Astrocyte (in vitro differentiated cells and primary cell): Measurements from ENCODE around the gene ING5. TPM values are rescaled to one million over a fixed set of nuclear protein-coding genes. Genes with fewer than 3 reads are reported as not detected.

ENCODE experiments used
- DNase-seq: peaks from one replicate; pipeline ENCODE4 v3.0.0-alpha.2; 2010; ENCODE audit warnings: low read depth
- FAIRE-seq: peaks from 2 replicates; lab custom pipeline; 2011; peaks lifted over from hg19 to GRCh38; lab: Jason Lieb, UNC
- H2AFZ ChIP-seq: 2 replicates; pipeline ENCODE4 v1.6.0; 2012; ENCODE audit warnings: low read depth, low read length, inconsistent platforms
- H3K27ac ChIP-seq: 2 replicates; pipeline ENCODE4 v1.5.1; 2011; ENCODE audit warnings: low read depth, low read length, inconsistent platforms
- H3K27me3 ChIP-seq: 2 replicates; pipeline ENCODE4 v1.6.0; 2011; ENCODE audit warnings: low read length, inconsistent platforms; ENCODE audit not compliant: insufficient read depth
- H3K36me3 ChIP-seq: 2 replicates; pipeline ENCODE4 v1.5.1; 2011; ENCODE audit warnings: low read length, inconsistent platforms; ENCODE audit not compliant: insufficient read depth
- H3K4me1 ChIP-seq: 2 replicates; pipeline ENCODE4 v1.5.1; 2011; ENCODE audit warnings: low read length, inconsistent platforms; ENCODE audit not compliant: insufficient read depth
- H3K4me2 ChIP-seq: 2 replicates; pipeline ENCODE4 v1.6.0; 2012; ENCODE audit warnings: low read length, inconsistent platforms
- H3K4me3 ChIP-seq: 2 replicates; pipeline ENCODE4 v1.5.1; 2011; ENCODE audit warnings: low read depth, mild to moderate bottlenecking, low read length, inconsistent platforms; ENCODE audit not compliant: insufficient read depth
- H3K79me2 ChIP-seq: 2 replicates; pipeline ENCODE4 v1.6.0; 2012; ENCODE audit warnings: mild to moderate bottlenecking, low read length, inconsistent platforms; ENCODE audit not compliant: insufficient read depth
- H3K9ac ChIP-seq: 2 replicates; pipeline ENCODE4 v1.6.0; 2012; ENCODE audit warnings: mild to moderate bottlenecking, low read length, inconsistent platforms
- H3K9me3 ChIP-seq: 2 replicates; pipeline ENCODE4 v1.5.1; 2012; ENCODE audit warnings: low read depth, mild to moderate bottlenecking, low read length, inconsistent platforms; ENCODE audit not compliant: insufficient read depth
- H4K20me1 ChIP-seq: 2 replicates; pipeline ENCODE4 v1.6.0; 2012; ENCODE audit warnings: low read length, inconsistent platforms; ENCODE audit not compliant: insufficient read depth
- H3K27ac Mint-ChIP-seq: one replicate; pipeline ENCODE4 v1.8.0; 2021; ENCODE audit warnings: mild to moderate bottlenecking, mixed read lengths; ENCODE audit not compliant: unreplicated experiment
- H3K27me3 Mint-ChIP-seq: one replicate; pipeline ENCODE4 v1.8.0; 2021; ENCODE audit warnings: low read depth, mixed read lengths; ENCODE audit not compliant: unreplicated experiment
- H3K36me3 Mint-ChIP-seq: one replicate; pipeline ENCODE4 v1.8.0; 2021; ENCODE audit warnings: low read depth, mixed read lengths; ENCODE audit not compliant: unreplicated experiment
- H3K4me1 Mint-ChIP-seq: one replicate; pipeline ENCODE4 v1.8.0; 2021; ENCODE audit warnings: low read depth, mixed read lengths; ENCODE audit not compliant: unreplicated experiment
- H3K4me3 Mint-ChIP-seq: one replicate; pipeline ENCODE4 v1.8.0; 2021; ENCODE audit warnings: mild to moderate bottlenecking, moderate library complexity, mixed read lengths; ENCODE audit not compliant: unreplicated experiment
- H3K9me3 Mint-ChIP-seq: one replicate; pipeline ENCODE4 v1.8.0; 2021; ENCODE audit warnings: mild to moderate bottlenecking, mixed read lengths; ENCODE audit not compliant: unreplicated experiment
- CTCF ChIP-seq: IDR thresholded peaks from 2 replicates; pipeline ENCODE4 v1.5.1; 2011; ENCODE audit warnings: low read depth, mild to moderate bottlenecking, inconsistent platforms, low read length, moderate library complexity; ENCODE audit not compliant: insufficient read depth
- EZH2 ChIP-seq: IDR thresholded peaks from 2 replicates; pipeline ENCODE4 v1.6.1; 2012; ENCODE audit warnings: mild to moderate bottlenecking, low read length, inconsistent platforms; ENCODE audit not compliant: insufficient read depth
- total RNA-seq: library from RNA; stranded (reverse); gene quantifications from 2 replicates; pipeline ENCODE4 v1.2.1, GENCODE V29; 2021

Gene ING5
- total RNA-seq, 1 donor from 2014 or later, result 19.7 TPM

GRCh38 chr2:241764275-241765241, 62.7 kb downstream of the ING5 start:
- H3K4me2 ChIP-seq, result no peak overlapping the region
- no peak overlapping the region for H3K27ac Mint-ChIP-seq
- H4K20me1 ChIP-seq, result peaks cover 9% of the 10 kb centered on the region
- no peak overlapping the region for H3K4me3 ChIP-seq
- peaks cover 3% of the 10 kb centered on the region for H3K9me3 ChIP-seq
- DNase-seq, result no peak
- no peak for FAIRE-seq
- H3K4me1 ChIP-seq, result no peaks in the 10 kb centered on the region
- no peak overlapping the region for H3K27ac ChIP-seq
- H3K27me3 Mint-ChIP-seq, result no peaks in the 10 kb centered on the region
- no peaks in the 10 kb centered on the region for H3K79me2 ChIP-seq
- H3K36me3 ChIP-seq, result no peaks in the 10 kb centered on the region
- H2AFZ ChIP-seq, result no peak overlapping the region
- peaks cover 2% of the 10 kb centered on the region for H3K4me1 Mint-ChIP-seq
- H3K4me3 Mint-ChIP-seq, result no peak overlapping the region
- TF ChIP-seq CTCF (no peak), EZH2 (no peak)
- no peaks in the 10 kb centered on the region for H3K27me3 ChIP-seq
- peaks cover 6% of the 10 kb centered on the region for H3K9me3 Mint-ChIP-seq
- H3K36me3 Mint-ChIP-seq, result peaks cover 12% of the 10 kb centered on the region
- no peak overlapping the region for H3K9ac ChIP-seq

- no peaks in the 10 kb centered on the region for H3K9me3 Mint-ChIP-seq
- FAIRE-seq, result no peak
- H2AFZ ChIP-seq, result no peak overlapping the region
- DNase-seq, result no peak
- H4K20me1 ChIP-seq, result no peaks in the 10 kb centered on the region
- peaks cover 5% of the 10 kb centered on the region for H3K36me3 Mint-ChIP-seq
- no peaks in the 10 kb centered on the region for H3K36me3 ChIP-seq
- peaks cover 2% of the 10 kb centered on the region for H3K4me1 Mint-ChIP-seq
- no peaks in the 10 kb centered on the region for H3K27me3 ChIP-seq
- TF ChIP-seq EZH2 (no peak), CTCF (no peak)
- no peak overlapping the region for H3K9ac ChIP-seq
- no peaks in the 10 kb centered on the region for H3K9me3 ChIP-seq
- no peak overlapping the region for H3K27ac ChIP-seq
- H3K27me3 Mint-ChIP-seq, result peaks cover under 1% of the 10 kb centered on the region
- H3K4me1 ChIP-seq, result no peaks in the 10 kb centered on the region
- H3K4me2 ChIP-seq, result no peak overlapping the region
- H3K4me3 ChIP-seq, result no peak overlapping the region
- no peaks in the 10 kb centered on the region for H3K79me2 ChIP-seq
- no peak overlapping the region for H3K4me3 Mint-ChIP-seq
- H3K27ac Mint-ChIP-seq, result no peak overlapping the region
These were observed 65.8 kb downstream of the ING5 start for GRCh38 chr2:241767464-241768250.
